GM21825 (cell line): Measurements from ENCODE around the gene MMEL1.
"Not testable (repeated sequence)": the region's sequence is repeated elsewhere in the genome, so short reads cannot be mapped to it uniquely, and the experiment has no call there.

Experiments used
- ATAC-seq: cut with Tn5 transposase; IDR thresholded peaks from one replicate; pipeline ENCODE4 v1.9.1; 2021; ENCODE audit warnings: mild to moderate bottlenecking, moderate library complexity; ENCODE audit not compliant: unreplicated experiment

The MMEL1 gene

GRCh38 chr1:2560299-2561073 lies 72.3 kb downstream of the MMEL1 start:
- no peak for ATAC-seq

- ATAC-seq = no peak
Observed at GRCh38 chr1:2559509-2560298, 73.1 kb downstream of the MMEL1 start.

- ATAC-seq = no peak
Observed at GRCh38 chr1:2558861-2559260, 74.0 kb downstream of the MMEL1 start.

- ATAC-seq = no peak
Observed at GRCh38 chr1:2558420-2558819, 74.4 kb downstream of the MMEL1 start.

GRCh38 chr1:2557482-2558400 lies 75.1 kb downstream of the MMEL1 start:
- no peak for ATAC-seq

GRCh38 chr1:2556678-2557481 lies 75.9 kb downstream of the MMEL1 start:
- ATAC-seq = no peak

- ATAC-seq = peak; percentile 16
Observed at GRCh38 chr1:2556277-2556677, 76.5 kb downstream of the MMEL1 start, which contains the start of gene TNFRSF14. Gene TNFRSF14 (plus strand): TSS chr1:2556371. CDS start chr1:2556665, 294 bp downstream.

- peak; percentile 35 for ATAC-seq
Observed at GRCh38 chr1:2555634-2556276, 77.1 kb downstream of the MMEL1 start.

GRCh38 chr1:2554621-2555387 lies 78.0 kb downstream of the MMEL1 start:
- ATAC-seq = peak; percentile 11

- ATAC-seq = no peak
Observed at GRCh38 chr1:2553871-2554620, 78.8 kb downstream of the MMEL1 start.

- ATAC-seq = not testable (repeated sequence)
Observed at GRCh38 chr1:2553076-2553475, 79.7 kb downstream of the MMEL1 start.

GRCh38 chr1:2552189-2552588 lies 80.6 kb downstream of the MMEL1 start:
- ATAC-seq = no peak

- not testable (repeated sequence) for ATAC-seq
Observed at GRCh38 chr1:2551544-2551943, 81.3 kb downstream of the MMEL1 start.

GRCh38 chr1:2550309-2550861 lies 82.4 kb downstream of the MMEL1 start:
- not testable (repeated sequence) for ATAC-seq

- not testable (repeated sequence) for ATAC-seq
Observed at GRCh38 chr1:2549367-2550029, 83.3 kb downstream of the MMEL1 start.

GRCh38 chr1:2548068-2548589 lies 84.7 kb downstream of the MMEL1 start:
- peak; percentile 20 for ATAC-seq
